ENCODE data around the gene NCEH1. TPM values are rescaled to one million over a fixed set of nuclear protein-coding genes. Genes with fewer than 3 reads are reported as not detected.
"Not testable (repeated sequence)": the region's sequence is repeated elsewhere in the genome, so short reads cannot be mapped to it uniquely, and the experiment has no call there.

Gene NCEH1
- total RNA-seq, 1 experiment from 2014 or later: 110 TPM

GRCh38 chr3:172707967-172708366 is 2.9 kb downstream of the NCEH1 start:
- DNase-seq (ENCODE audit: low read depth): peak; percentile 61

GRCh38 chr3:172707030-172707429 is 3.8 kb downstream of the NCEH1 start:
- DNase-seq (ENCODE audit: low read depth): no peak

- no peak for DNase-seq (ENCODE audit: low read depth)
Measured at GRCh38 chr3:172705170-172705569, 5.7 kb downstream of the NCEH1 start.

GRCh38 chr3:172704001-172704400 is 6.9 kb downstream of the NCEH1 start:
- DNase-seq (ENCODE audit: low read depth): no peak

GRCh38 chr3:172702731-172703130 is 8.1 kb downstream of the NCEH1 start:
- not testable (repeated sequence) for DNase-seq (ENCODE audit: low read depth)

- no peak for DNase-seq (ENCODE audit: low read depth)
Measured at GRCh38 chr3:172702256-172702655, 8.6 kb downstream of the NCEH1 start.

- DNase-seq (ENCODE audit: low read depth): no peak
Measured at GRCh38 chr3:172701751-172702150, 9.1 kb downstream of the NCEH1 start.

GRCh38 chr3:172700936-172701455 is 9.9 kb downstream of the NCEH1 start:
- DNase-seq (ENCODE audit: low read depth): no peak

- no peak for DNase-seq (ENCODE audit: low read depth)
Measured at GRCh38 chr3:172700256-172700655, 10.6 kb downstream of the NCEH1 start.

- no peak for DNase-seq (ENCODE audit: low read depth)
Measured at GRCh38 chr3:172699031-172699430, 11.8 kb downstream of the NCEH1 start.

GRCh38 chr3:172698631-172699030 is 12.2 kb downstream of the NCEH1 start:
- DNase-seq (ENCODE audit: low read depth): no peak

- no peak for DNase-seq (ENCODE audit: low read depth)
Measured at GRCh38 chr3:172697558-172697957, 13.3 kb downstream of the NCEH1 start.

GRCh38 chr3:172696357-172696756 is 14.5 kb downstream of the NCEH1 start:
- DNase-seq (ENCODE audit: low read depth): no peak

GRCh38 chr3:172694573-172695246 is 16.2 kb downstream of the NCEH1 start:
- no peak for DNase-seq (ENCODE audit: low read depth)

- no peak for DNase-seq (ENCODE audit: low read depth)
Measured at GRCh38 chr3:172692751-172693338, 18.0 kb downstream of the NCEH1 start.

GRCh38 chr3:172690936-172691335 is 19.9 kb downstream of the NCEH1 start:
- no peak for DNase-seq (ENCODE audit: low read depth)

- DNase-seq (ENCODE audit: low read depth): no peak
Measured at GRCh38 chr3:172688588-172688987, 22.3 kb downstream of the NCEH1 start.

- no peak for DNase-seq (ENCODE audit: low read depth)
Measured at GRCh38 chr3:172687501-172687900, 23.4 kb downstream of the NCEH1 start.

- DNase-seq (ENCODE audit: low read depth): peak; percentile 64
Measured at GRCh38 chr3:172685331-172686214, 25.3 kb downstream of the NCEH1 start.

- peak; percentile 100 for DNase-seq (ENCODE audit: low read depth)
Measured at GRCh38 chr3:172680684-172681083, 30.2 kb downstream of the NCEH1 start.

GRCh38 chr3:172679599-172679998 is 31.3 kb downstream of the NCEH1 start:
- DNase-seq (ENCODE audit: low read depth): no peak

- peak; percentile 85 for DNase-seq (ENCODE audit: low read depth)
Measured at GRCh38 chr3:172678068-172678467, 32.8 kb downstream of the NCEH1 start.

All from M059J (cell line).